GM23248 (cell line): ENCODE measurements around the gene BRK1.

ENCODE experiments used
- EZH2 ChIP-seq: fragments of 200-600 bp; sonication (generic); IDR thresholded peaks from 2 replicates; pipeline ENCODE4 v1.6.1; 2018; ENCODE audit warnings: antibody characterized with exemption, mild to moderate bottlenecking; ENCODE audit not compliant: insufficient read depth, poor library complexity, severe bottlenecking
- EZH2phosphoT487 ChIP-seq: fragments of 200-600 bp; sonication (generic); IDR thresholded peaks from 2 replicates; pipeline ENCODE4 v1.6.1; 2018; ENCODE audit warnings: antibody characterized with exemption, moderate library complexity, mild to moderate bottlenecking, low read depth; ENCODE audit not compliant: insufficient read depth

DNA sequence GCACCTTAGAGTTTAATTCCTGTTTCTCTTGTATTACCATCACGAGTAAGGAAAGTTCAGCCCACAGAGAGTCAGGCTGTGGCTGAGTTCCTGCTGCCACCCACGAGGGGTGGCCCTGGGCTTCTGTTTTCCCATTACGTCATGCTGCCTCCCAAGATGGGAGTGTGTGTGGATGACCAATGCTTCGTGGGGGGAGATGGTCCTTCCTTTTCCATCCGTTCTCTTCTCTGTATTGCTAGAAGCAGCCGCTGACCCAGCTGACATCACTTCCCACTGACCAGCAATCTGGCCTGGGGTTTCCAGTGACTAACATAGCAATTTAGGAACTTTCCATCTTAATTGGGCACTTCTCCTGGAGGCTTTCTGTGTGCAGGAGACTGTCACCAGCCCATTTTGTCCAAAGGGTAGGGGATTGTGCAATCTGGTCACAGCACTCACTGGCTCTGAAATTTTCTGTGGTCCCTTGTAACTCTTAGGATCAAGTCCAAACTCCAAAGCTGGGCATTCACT is 58.5 kb downstream of the BRK1 start:
- TF ChIP-seq EZH2: no peak
- TF ChIP-seq EZH2phosphoT487: no peak
